GM19043 (cell line): ENCODE data around the gene MINDY4.

ENCODE experiments used
- ATAC-seq: cut with Tn5 transposase; IDR thresholded peaks from one replicate; pipeline ENCODE4 v1.9.1; 2021; ENCODE audit warnings: low read depth; ENCODE audit not compliant: unreplicated experiment

The MINDY4 gene

GRCh38 chr7:30765408-30765807 is 5.8 kb upstream of the MINDY4 start:
- no peak for ATAC-seq

GRCh38 chr7:30770845-30771173 is 408 bp upstream of the MINDY4 start:
- ATAC-seq, result no peak

GRCh38 chr7:30771880-30772425 is 736 bp downstream of the MINDY4 start:
- ATAC-seq, result peak; percentile 30

- no peak for ATAC-seq
Measured at GRCh38 chr7:30772984-30773383, 1.8 kb downstream of the MINDY4 start.

GRCh38 chr7:30775992-30776391 is 4.8 kb downstream of the MINDY4 start:
- no peak for ATAC-seq

- ATAC-seq, result no peak
Measured at GRCh38 chr7:30776971-30777370, 5.8 kb downstream of the MINDY4 start.

- no peak for ATAC-seq
Measured at GRCh38 chr7:30778255-30779025, 7.2 kb downstream of the MINDY4 start.

- no peak for ATAC-seq
Measured at GRCh38 chr7:30779574-30779973, 8.4 kb downstream of the MINDY4 start.

GRCh38 chr7:30780941-30781340 is 9.7 kb downstream of the MINDY4 start:
- no peak for ATAC-seq

- ATAC-seq, result no peak
Measured at GRCh38 chr7:30782690-30783089, 11.5 kb downstream of the MINDY4 start.

- no peak for ATAC-seq
Measured at GRCh38 chr7:30785786-30786185, 14.6 kb downstream of the MINDY4 start.

GRCh38 chr7:30787486-30787885 is 16.3 kb downstream of the MINDY4 start:
- ATAC-seq, result no peak

- no peak for ATAC-seq
Measured at GRCh38 chr7:30788640-30789333, 17.6 kb downstream of the MINDY4 start.

- ATAC-seq, result no peak
Measured at GRCh38 chr7:30789334-30789711, 18.1 kb downstream of the MINDY4 start.

GRCh38 chr7:30790356-30790755 is 19.1 kb downstream of the MINDY4 start:
- no peak for ATAC-seq

- no peak for ATAC-seq
Measured at GRCh38 chr7:30791114-30791513, 19.9 kb downstream of the MINDY4 start.

- peak; percentile 17 for ATAC-seq
Measured at GRCh38 chr7:30795161-30795948, 24.1 kb downstream of the MINDY4 start.

- peak; percentile 22 for ATAC-seq
Measured at GRCh38 chr7:30796105-30796869, 25.1 kb downstream of the MINDY4 start.

- no peak for ATAC-seq
Measured at GRCh38 chr7:30797176-30798040, 26.2 kb downstream of the MINDY4 start.
